NCI-H2196 (cell line): ENCODE measurements around the gene SLC22A23.
A peak's percentile ranks its signal among the peaks of the same experiment; 100 is the strongest.
"Not testable (repeated sequence)": the region's sequence is repeated elsewhere in the genome, so short reads cannot be mapped to it uniquely, and the experiment has no call there.

Experiments
- DNase-seq: peaks from one replicate; lab custom pipeline; 2025; ENCODE audit not compliant: unreplicated experiment; lab: John Stamatoyannopoulos, UW

The SLC22A23 gene

GRCh38 chr6:3252369-3252768, 204.5 kb downstream of the SLC22A23 start:
- no peak for DNase-seq

GRCh38 chr6:3251462-3252314, 205.2 kb downstream of the SLC22A23 start:
- DNase-seq = peak; percentile 82

GRCh38 chr6:3250231-3250675, 206.6 kb downstream of the SLC22A23 start:
- DNase-seq = no peak

GRCh38 chr6:3249821-3250220, 207.0 kb downstream of the SLC22A23 start:
- DNase-seq = no peak

GRCh38 chr6:3247255-3248146, 209.3 kb downstream of the SLC22A23 start:
- DNase-seq = no peak

- DNase-seq = no peak
These were observed 211.6 kb downstream of the SLC22A23 start for GRCh38 chr6:3245216-3245615.

- not testable (repeated sequence) for DNase-seq
These were observed 212.1 kb downstream of the SLC22A23 start for GRCh38 chr6:3244832-3245161.

GRCh38 chr6:3244003-3244831, 212.6 kb downstream of the SLC22A23 start:
- DNase-seq = no peak

GRCh38 chr6:3242768-3243167, 214.1 kb downstream of the SLC22A23 start:
- no peak for DNase-seq

- DNase-seq = not testable (repeated sequence)
These were observed 215.1 kb downstream of the SLC22A23 start for GRCh38 chr6:3241745-3242144.

GRCh38 chr6:3240595-3240994, 216.3 kb downstream of the SLC22A23 start:
- DNase-seq = no peak

- no peak for DNase-seq
These were observed 217.6 kb downstream of the SLC22A23 start for GRCh38 chr6:3239110-3239830.

GRCh38 chr6:3237761-3238662, 218.8 kb downstream of the SLC22A23 start:
- DNase-seq = no peak

- no peak for DNase-seq
These were observed 220.8 kb downstream of the SLC22A23 start for GRCh38 chr6:3236005-3236404.

- DNase-seq = no peak
These were observed 221.4 kb downstream of the SLC22A23 start for GRCh38 chr6:3235486-3235885.

GRCh38 chr6:3233904-3234303, 222.9 kb downstream of the SLC22A23 start:
- no peak for DNase-seq

- DNase-seq = no peak
These were observed 223.5 kb downstream of the SLC22A23 start for GRCh38 chr6:3233321-3233720.

- no peak for DNase-seq
These were observed 224.6 kb downstream of the SLC22A23 start for GRCh38 chr6:3232017-3232945.
